Liver (tissue), 9 donors: Measurements from ENCODE around the gene TRIM40. TPM values are rescaled to one million over a fixed set of nuclear protein-coding genes. Genes with fewer than 3 reads are reported as not detected.

Experiments
- DNase-seq: peaks from one replicate; pipeline ENCODE4 v3.0.0-alpha.2; 2017; ENCODE audit warnings: low spot score
- H3K27ac ChIP-seq, 2 donors: one replicate each; pipeline ENCODE4 v1.7.0; 2013; ENCODE audit warnings: inconsistent platforms in 2 of 2, low read length in 2 of 2, control low read depth in 1 of 2, low read depth in 1 of 2, mild to moderate bottlenecking in 1 of 2
- H3K27me3 ChIP-seq, 4 donors: one replicate each; pipeline versions ENCODE4 v1.6.1 to v1.7.0; 2013; ENCODE audit warnings: low read length in 3 of 4, inconsistent platforms in 1 of 4, mild to moderate bottlenecking in 1 of 4, moderate library complexity in 1 of 4; ENCODE audit not compliant: control insufficient read depth in 4 of 4, insufficient read depth in 4 of 4
- H3K36me3 ChIP-seq, 4 donors: one replicate each; pipeline versions ENCODE4 v1.6.1 to v1.7.0; 2013; ENCODE audit warnings: low read length in 3 of 4, mild to moderate bottlenecking in 3 of 4, low read depth in 1 of 4, moderate library complexity in 1 of 4; ENCODE audit not compliant: control insufficient read depth in 4 of 4, insufficient read depth in 3 of 4
- H3K4me1 ChIP-seq, 4 donors: one replicate each; pipeline versions ENCODE4 v1.6.1 to v1.7.0; 2013; ENCODE audit warnings: low read length in 3 of 4, mild to moderate bottlenecking in 3 of 4, moderate library complexity in 1 of 4; ENCODE audit not compliant: control insufficient read depth in 4 of 4, insufficient read depth in 4 of 4
- H3K4me3 ChIP-seq, 3 donors: one replicate each; pipeline versions ENCODE4 v1.6.1 to v1.7.0; 2013; ENCODE audit warnings: low read length in 3 of 3, control low read depth in 1 of 3, low read depth in 1 of 3, mild to moderate bottlenecking in 1 of 3
- H3K9ac ChIP-seq, 2 donors: one replicate each; pipeline ENCODE4 v1.7.0; 2013; ENCODE audit warnings: low read length in 2 of 2, mild to moderate bottlenecking in 2 of 2, moderate library complexity in 2 of 2, control low read depth in 1 of 2, low read depth in 1 of 2
- H3K9me3 ChIP-seq, 4 donors: one replicate each; pipeline versions ENCODE4 v1.6.1 to v1.7.0; 2013; ENCODE audit warnings: low read length in 3 of 4; ENCODE audit not compliant: control insufficient read depth in 4 of 4
- ATF3 ChIP-seq: IDR thresholded peaks from 2 replicates; pipeline ENCODE4 v1.6.1; 2016; ENCODE audit warnings: antibody characterized with exemption
- EGR1 ChIP-seq, 2 donors: IDR thresholded peaks; 2 replicates each; pipeline ENCODE4 v1.6.1; 2016 to 2018; ENCODE audit warnings: antibody characterized with exemption in 2 of 2, low read depth in 2 of 2
- FOXA1 ChIP-seq: IDR thresholded peaks from 2 replicates; pipeline ENCODE4 v1.6.1; 2016; ENCODE audit warnings: antibody characterized with exemption
- FOXA2 ChIP-seq: IDR thresholded peaks from 2 replicates; pipeline ENCODE4 v1.6.1; 2016; ENCODE audit warnings: antibody characterized with exemption
- GABPA ChIP-seq, 2 donors: IDR thresholded peaks in 1 of 2; conservative IDR thresholded peaks in 1 of 2; 2 replicates each; pipeline ENCODE4 v1.6.1; 2016; ENCODE audit warnings: antibody characterized with exemption in 2 of 2, mild to moderate bottlenecking in 1 of 2, moderate library complexity in 1 of 2
- HNF4A ChIP-seq, 2 donors: conservative IDR thresholded peaks; 2 replicates each; pipeline ENCODE4 v1.6.1; 2016; ENCODE audit warnings: antibody characterized with exemption in 2 of 2, mild to moderate bottlenecking in 2 of 2
- HNF4G ChIP-seq: IDR thresholded peaks from 2 replicates; pipeline ENCODE4 v1.6.1; 2016; ENCODE audit warnings: antibody characterized with exemption
- JUND ChIP-seq, 2 donors: IDR thresholded peaks; 2 replicates each; pipeline ENCODE4 v1.6.1; 2016; ENCODE audit warnings: antibody characterized with exemption in 2 of 2
- NR2F2 ChIP-seq: IDR thresholded peaks from 2 replicates; pipeline ENCODE4 v1.6.1; 2016; ENCODE audit warnings: antibody characterized with exemption
- RAD21 ChIP-seq, 2 donors: IDR thresholded peaks; 2 replicates each; pipeline ENCODE4 v1.6.1; 2016; ENCODE audit warnings: antibody characterized with exemption in 2 of 2, mild to moderate bottlenecking in 2 of 2
- REST ChIP-seq: IDR thresholded peaks from 2 replicates; pipeline ENCODE4 v1.6.1; 2016; ENCODE audit warnings: antibody characterized with exemption, mild to moderate bottlenecking
- RXRA ChIP-seq, 2 donors: IDR thresholded peaks; 2 replicates each; pipeline ENCODE4 v1.6.1; 2017 to 2018; ENCODE audit warnings: antibody characterized with exemption in 2 of 2, mild to moderate bottlenecking in 1 of 2
- SP1 ChIP-seq: IDR thresholded peaks from 2 replicates; pipeline ENCODE4 v1.6.1; 2018; ENCODE audit warnings: antibody characterized with exemption, mild to moderate bottlenecking
- TAF1 ChIP-seq: conservative IDR thresholded peaks from 2 replicates; pipeline ENCODE4 v1.6.1; 2016; ENCODE audit warnings: antibody characterized with exemption, mild to moderate bottlenecking
- YY1 ChIP-seq: IDR thresholded peaks from 2 replicates; pipeline ENCODE4 v1.6.1; 2016; ENCODE audit warnings: antibody characterized with exemption, mild to moderate bottlenecking
- WGBS: extraction: QIAGEN DNeasy Blood & Tissue Kit; methylation state at CpG from one replicate; pipeline ENCODE4 v1.1.7; 2013; 5-methylcytosine and 5-hydroxymethylcytosine counted together
- polyA plus RNA-seq, 2 donors: library from polyadenylated mRNA; stranded (reverse) in 1 of 2; unstranded in 1 of 2; fragments of 200-250 nt in 1 of 2; fragments of >200 nt in 1 of 2; fragmentation: Nextera tagmentation in 1 of 2; extraction: Ambion mirVana in 1 of 2; gene quantifications; one replicate each; pipeline versions ENCODE4 v1.2.1 to v1.2.3, GENCODE V29; 2013 to 2015
- total RNA-seq, 2 donors: library from RNA; depleted of rRNA; stranded (reverse); fragments of >200 nt; gene quantifications; one replicate each; pipeline ENCODE4 v1.2.3, GENCODE V29; 2014
- TF ChIP-seq, protein P1 (sequence below): IDR thresholded peaks from 2 replicates; pipeline ENCODE4 v1.6.1; 2016; ENCODE audit warnings: antibody characterized with exemption
- TF ChIP-seq, protein P2 (sequence below): IDR thresholded peaks from 2 replicates; pipeline ENCODE4 v1.6.1; 2016; ENCODE audit warnings: antibody characterized with exemption
- TF ChIP-seq, protein P3 (sequence below): fragments of 150-350 bp; IDR thresholded peaks from 2 replicates; pipeline ENCODE4 v1.5.1; 2017; ENCODE audit warnings: improper control_type of control experiment, low read depth, low read length; ENCODE audit not compliant: missing input control
- donor health status: healthy.
- donor health status: healthy.
- donor health status: healthy.
- donor health status: healthy.
- donor health status: healthy.

Gene TRIM40
- total and polyA plus RNA-seq, 4 donors, result 0.51 TPM; not detected in 3

- Histone ChIP-seq H3K9ac (peak overlapping the region; percentile 28 to 40), H3K36me3 (no peaks in the 10 kb centered on the region), H3K9me3 (no peaks in the 10 kb centered on the region), H3K4me1 (peaks cover 8 to 36% (median 28%) of the 10 kb centered on the region in 4 donors), H3K4me3 (peak overlapping the region; percentile 16 to 66 (median 22)), H3K27ac (peak overlapping the region; percentile 31 to 49), H3K27me3 (peaks cover 0 to 7% (median 2%) of the 10 kb centered on the region in 4 donors)
- peak; percentile 87 for DNase-seq
- TF ChIP-seq EGR1 (IDR thresholded peaks at IDR 0.05; ENCODE audit: low read depth in 2 of 2), result no peak
- TF ChIP-seq, protein P1, sequence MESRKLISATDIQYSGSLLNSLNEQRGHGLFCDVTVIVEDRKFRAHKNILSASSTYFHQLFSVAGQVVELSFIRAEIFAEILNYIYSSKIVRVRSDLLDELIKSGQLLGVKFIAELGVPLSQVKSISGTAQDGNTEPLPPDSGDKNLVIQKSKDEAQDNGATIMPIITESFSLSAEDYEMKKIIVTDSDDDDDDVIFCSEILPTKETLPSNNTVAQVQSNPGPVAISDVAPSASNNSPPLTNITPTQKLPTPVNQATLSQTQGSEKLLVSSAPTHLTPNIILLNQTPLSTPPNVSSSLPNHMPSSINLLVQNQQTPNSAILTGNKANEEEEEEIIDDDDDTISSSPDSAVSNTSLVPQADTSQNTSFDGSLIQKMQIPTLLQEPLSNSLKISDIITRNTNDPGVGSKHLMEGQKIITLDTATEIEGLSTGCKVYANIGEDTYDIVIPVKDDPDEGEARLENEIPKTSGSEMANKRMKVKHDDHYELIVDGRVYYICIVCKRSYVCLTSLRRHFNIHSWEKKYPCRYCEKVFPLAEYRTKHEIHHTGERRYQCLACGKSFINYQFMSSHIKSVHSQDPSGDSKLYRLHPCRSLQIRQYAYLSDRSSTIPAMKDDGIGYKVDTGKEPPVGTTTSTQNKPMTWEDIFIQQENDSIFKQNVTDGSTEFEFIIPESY, result no peak
- no peak for TF ChIP-seq SP1
- peak; percentile 80 for TF ChIP-seq FOXA1
- TF ChIP-seq ATF3, result no peak
- peak in 1 of 2 donors; percentile 67 for TF ChIP-seq GABPA (IDR thresholded peaks at IDR 0.05 in 1 of 2, conservative IDR thresholded peaks at IDR 0.05 in 1 of 2)
- TF ChIP-seq, protein P2, sequence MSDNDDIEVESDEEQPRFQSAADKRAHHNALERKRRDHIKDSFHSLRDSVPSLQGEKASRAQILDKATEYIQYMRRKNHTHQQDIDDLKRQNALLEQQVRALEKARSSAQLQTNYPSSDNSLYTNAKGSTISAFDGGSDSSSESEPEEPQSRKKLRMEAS, result peak; percentile 26
- TF ChIP-seq YY1, result peak; percentile 26
- peak; percentile 90 to 92 for TF ChIP-seq RAD21 (IDR thresholded peaks at IDR 0.05)
- TF ChIP-seq JUND (IDR thresholded peaks at IDR 0.05), result no peak
- no peak for TF ChIP-seq REST
- peak; percentile 68 to 70 for TF ChIP-seq HNF4A (conservative IDR thresholded peaks at IDR 0.05)
- peak; percentile 46 to 54 for TF ChIP-seq RXRA (IDR thresholded peaks at IDR 0.05)
- TF ChIP-seq, protein P3, sequence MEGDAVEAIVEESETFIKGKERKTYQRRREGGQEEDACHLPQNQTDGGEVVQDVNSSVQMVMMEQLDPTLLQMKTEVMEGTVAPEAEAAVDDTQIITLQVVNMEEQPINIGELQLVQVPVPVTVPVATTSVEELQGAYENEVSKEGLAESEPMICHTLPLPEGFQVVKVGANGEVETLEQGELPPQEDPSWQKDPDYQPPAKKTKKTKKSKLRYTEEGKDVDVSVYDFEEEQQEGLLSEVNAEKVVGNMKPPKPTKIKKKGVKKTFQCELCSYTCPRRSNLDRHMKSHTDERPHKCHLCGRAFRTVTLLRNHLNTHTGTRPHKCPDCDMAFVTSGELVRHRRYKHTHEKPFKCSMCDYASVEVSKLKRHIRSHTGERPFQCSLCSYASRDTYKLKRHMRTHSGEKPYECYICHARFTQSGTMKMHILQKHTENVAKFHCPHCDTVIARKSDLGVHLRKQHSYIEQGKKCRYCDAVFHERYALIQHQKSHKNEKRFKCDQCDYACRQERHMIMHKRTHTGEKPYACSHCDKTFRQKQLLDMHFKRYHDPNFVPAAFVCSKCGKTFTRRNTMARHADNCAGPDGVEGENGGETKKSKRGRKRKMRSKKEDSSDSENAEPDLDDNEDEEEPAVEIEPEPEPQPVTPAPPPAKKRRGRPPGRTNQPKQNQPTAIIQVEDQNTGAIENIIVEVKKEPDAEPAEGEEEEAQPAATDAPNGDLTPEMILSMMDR, result peak; percentile 97
- TF ChIP-seq FOXA2, result peak; percentile 84
- TF ChIP-seq NR2F2, result no peak
- no peak for TF ChIP-seq TAF1
- TF ChIP-seq HNF4G, result peak; percentile 26
- WGBS, result 3% methylated on average over 36 of the region's 36 CpGs
Observed at GRCh38 chr6:30102970-30103871, 32.7 kb upstream of the TRIM40 start.
